ENCODE data around the gene HTRA1. TPM values are rescaled to one million over a fixed set of nuclear protein-coding genes. Genes with fewer than 3 reads are reported as not detected.

The HTRA1 gene
- total and polyA plus RNA-seq, 9 of the 15 experiments (the other 6 are each of a cell fraction or from before 2014, with no cell fraction given) = 0.06 to 0.16 (median 0.13) TPM; not detected in 5

DNA sequence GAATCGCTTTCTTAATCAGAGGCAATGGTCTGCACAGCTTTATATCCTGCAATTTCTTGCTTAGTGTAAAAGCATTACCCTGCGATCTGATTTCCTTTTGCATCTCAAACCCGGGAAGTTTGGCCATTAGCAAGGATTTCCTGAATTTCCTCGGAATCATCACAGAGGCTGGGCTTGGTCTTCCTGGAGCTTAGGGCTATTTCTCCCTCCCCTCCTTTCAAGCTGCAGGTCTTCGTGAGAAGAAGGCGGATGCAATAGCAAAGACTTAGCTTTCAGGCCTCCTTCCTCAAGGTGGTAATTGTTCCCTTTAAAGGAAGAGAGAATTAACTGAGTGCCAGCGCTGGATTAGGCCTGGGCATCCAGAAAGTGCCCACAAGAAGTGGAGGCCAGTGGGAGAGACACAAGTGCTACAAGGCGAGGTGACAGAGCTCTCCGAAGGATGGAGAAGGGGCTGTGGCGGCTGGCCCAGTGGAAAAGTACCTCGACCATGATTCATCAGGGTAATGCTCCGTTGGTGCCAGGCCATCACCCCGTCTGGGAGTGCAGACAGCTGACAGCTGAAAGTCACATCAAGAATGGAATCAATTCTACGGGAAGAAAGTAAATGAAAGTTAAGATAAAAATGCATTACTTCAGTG lies 10.9 kb upstream of the HTRA1 start (continued):
- TF ChIP-seq, protein P1, sequence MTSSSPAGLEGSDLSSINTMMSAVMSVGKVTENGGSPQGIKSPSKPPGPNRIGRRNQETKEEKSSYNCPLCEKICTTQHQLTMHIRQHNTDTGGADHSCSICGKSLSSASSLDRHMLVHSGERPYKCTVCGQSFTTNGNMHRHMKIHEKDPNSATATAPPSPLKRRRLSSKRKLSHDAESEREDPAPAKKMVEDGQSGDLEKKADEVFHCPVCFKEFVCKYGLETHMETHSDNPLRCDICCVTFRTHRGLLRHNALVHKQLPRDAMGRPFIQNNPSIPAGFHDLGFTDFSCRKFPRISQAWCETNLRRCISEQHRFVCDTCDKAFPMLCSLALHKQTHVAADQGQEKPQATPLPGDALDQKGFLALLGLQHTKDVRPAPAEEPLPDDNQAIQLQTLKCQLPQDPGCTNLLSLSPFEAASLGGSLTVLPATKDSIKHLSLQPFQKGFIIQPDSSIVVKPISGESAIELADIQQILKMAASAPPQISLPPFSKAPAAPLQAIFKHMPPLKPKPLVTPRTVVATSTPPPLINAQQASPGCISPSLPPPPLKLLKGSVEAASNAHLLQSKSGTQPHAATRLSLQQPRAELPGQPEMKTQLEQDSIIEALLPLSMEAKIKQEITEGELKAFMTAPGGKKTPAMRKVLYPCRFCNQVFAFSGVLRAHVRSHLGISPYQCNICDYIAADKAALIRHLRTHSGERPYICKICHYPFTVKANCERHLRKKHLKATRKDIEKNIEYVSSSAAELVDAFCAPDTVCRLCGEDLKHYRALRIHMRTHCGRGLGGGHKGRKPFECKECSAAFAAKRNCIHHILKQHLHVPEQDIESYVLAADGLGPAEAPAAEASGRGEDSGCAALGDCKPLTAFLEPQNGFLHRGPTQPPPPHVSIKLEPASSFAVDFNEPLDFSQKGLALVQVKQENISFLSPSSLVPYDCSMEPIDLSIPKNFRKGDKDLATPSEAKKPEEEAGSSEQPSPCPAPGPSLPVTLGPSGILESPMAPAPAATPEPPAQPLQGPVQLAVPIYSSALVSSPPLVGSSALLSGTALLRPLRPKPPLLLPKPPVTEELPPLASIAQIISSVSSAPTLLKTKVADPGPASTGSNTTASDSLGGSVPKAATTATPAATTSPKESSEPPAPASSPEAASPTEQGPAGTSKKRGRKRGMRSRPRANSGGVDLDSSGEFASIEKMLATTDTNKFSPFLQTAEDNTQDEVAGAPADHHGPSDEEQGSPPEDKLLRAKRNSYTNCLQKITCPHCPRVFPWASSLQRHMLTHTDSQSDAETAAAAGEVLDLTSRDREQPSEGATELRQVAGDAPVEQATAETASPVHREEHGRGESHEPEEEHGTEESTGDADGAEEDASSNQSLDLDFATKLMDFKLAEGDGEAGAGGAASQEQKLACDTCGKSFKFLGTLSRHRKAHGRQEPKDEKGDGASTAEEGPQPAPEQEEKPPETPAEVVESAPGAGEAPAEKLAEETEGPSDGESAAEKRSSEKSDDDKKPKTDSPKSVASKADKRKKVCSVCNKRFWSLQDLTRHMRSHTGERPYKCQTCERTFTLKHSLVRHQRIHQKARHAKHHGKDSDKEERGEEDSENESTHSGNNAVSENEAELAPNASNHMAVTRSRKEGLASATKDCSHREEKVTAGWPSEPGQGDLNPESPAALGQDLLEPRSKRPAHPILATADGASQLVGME (CRISPR knock-in tag; IDR thresholded peaks at IDR 0.05) = no peak
- TF ChIP-seq RBFOX2 (IDR thresholded peaks at IDR 0.05; ENCODE audit: low read depth, low read length) (no peak), FOXM1 (IDR thresholded peaks at IDR 0.05; ENCODE audit: low read depth) (no peak), FOXM1 (CRISPR knock-in tag; IDR thresholded peaks at IDR 0.05; ENCODE audit: low read depth) (no peak), ZZZ3 (IDR thresholded peaks at IDR 0.05) (no peak)

Measured in K562 (cell line).